DOHH2 (cell line): ENCODE data around the gene MARCO.

ENCODE experiments used
- CTCF ChIP-seq: fragments of 200-600 bp; sonication (generic); IDR thresholded peaks from one replicate; pipeline ENCODE4 v1.5.1; 2014; ENCODE audit warnings: antibody characterized with exemption, mild to moderate bottlenecking, low read depth, low read length; ENCODE audit not compliant: poor library complexity, severe bottlenecking
- EZH2phosphoT487 ChIP-seq: fragments of 200-600 bp; sonication (generic); IDR thresholded peaks from 2 replicates; pipeline ENCODE4 v1.6.1; 2017; ENCODE audit warnings: borderline replicate concordance, mild to moderate bottlenecking, antibody characterized with exemption, low read length, moderate library complexity, mixed read lengths

- TF ChIP-seq CTCF, result no peak
- TF ChIP-seq EZH2phosphoT487, result no peak
Measured at GRCh38 chr2:118982039-118982438, 40.0 kb downstream of the MARCO start.
